Mammary epithelial cell (primary cell): ENCODE results near the gene ANGPTL3.

Source experiments
- EZH2 ChIP-seq: IDR thresholded peaks from 2 replicates; pipeline ENCODE4 v1.6.1; 2012; ENCODE audit warnings: low read length, inconsistent platforms, borderline replicate concordance
- TF ChIP-seq, protein P1 (sequence below), 2 donors: IDR thresholded peaks in 1 of 2; conservative IDR thresholded peaks in 1 of 2; 2 replicates each; pipeline ENCODE4 v1.5.1; 2011 to 2012; ENCODE audit warnings: inconsistent platforms in 2 of 2, low read length in 2 of 2, mild to moderate bottlenecking in 2 of 2, control low read depth in 1 of 2, low read depth in 1 of 2; ENCODE audit not compliant: insufficient read depth in 1 of 2; ENCODE audit errors: extremely low read depth in 1 of 2

DNA sequence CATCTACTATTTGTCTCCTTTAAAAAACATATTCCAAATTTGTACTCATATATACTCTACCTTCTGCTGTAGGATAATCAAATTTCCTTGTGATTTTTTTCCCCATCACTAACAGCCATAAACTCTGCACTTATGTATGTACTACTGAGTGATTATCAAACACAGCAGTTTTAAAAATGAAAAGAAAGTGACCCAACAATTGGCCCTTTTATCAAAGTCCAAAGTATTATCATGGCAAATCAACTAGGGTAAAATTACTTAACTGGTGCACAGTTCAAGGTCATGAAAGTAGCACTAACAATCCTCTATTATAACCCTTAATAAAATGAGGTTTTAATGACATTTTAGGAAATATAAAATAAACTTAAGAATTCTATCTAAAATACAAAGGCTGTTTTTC lies 11.6 kb downstream of the ANGPTL3 start:
- no peak for TF ChIP-seq EZH2
- TF ChIP-seq, protein P1, sequence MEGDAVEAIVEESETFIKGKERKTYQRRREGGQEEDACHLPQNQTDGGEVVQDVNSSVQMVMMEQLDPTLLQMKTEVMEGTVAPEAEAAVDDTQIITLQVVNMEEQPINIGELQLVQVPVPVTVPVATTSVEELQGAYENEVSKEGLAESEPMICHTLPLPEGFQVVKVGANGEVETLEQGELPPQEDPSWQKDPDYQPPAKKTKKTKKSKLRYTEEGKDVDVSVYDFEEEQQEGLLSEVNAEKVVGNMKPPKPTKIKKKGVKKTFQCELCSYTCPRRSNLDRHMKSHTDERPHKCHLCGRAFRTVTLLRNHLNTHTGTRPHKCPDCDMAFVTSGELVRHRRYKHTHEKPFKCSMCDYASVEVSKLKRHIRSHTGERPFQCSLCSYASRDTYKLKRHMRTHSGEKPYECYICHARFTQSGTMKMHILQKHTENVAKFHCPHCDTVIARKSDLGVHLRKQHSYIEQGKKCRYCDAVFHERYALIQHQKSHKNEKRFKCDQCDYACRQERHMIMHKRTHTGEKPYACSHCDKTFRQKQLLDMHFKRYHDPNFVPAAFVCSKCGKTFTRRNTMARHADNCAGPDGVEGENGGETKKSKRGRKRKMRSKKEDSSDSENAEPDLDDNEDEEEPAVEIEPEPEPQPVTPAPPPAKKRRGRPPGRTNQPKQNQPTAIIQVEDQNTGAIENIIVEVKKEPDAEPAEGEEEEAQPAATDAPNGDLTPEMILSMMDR (conservative IDR thresholded peaks at IDR 0.05 in 1 of 2, IDR thresholded peaks at IDR 0.05 in 1 of 2; ENCODE audit: extremely low read depth in 1 of 2, insufficient read depth in 1 of 2, low read depth in 1 of 2, low read length in 2 of 2): no peak
